ENCODE results near the gene PJA2.

DNA sequence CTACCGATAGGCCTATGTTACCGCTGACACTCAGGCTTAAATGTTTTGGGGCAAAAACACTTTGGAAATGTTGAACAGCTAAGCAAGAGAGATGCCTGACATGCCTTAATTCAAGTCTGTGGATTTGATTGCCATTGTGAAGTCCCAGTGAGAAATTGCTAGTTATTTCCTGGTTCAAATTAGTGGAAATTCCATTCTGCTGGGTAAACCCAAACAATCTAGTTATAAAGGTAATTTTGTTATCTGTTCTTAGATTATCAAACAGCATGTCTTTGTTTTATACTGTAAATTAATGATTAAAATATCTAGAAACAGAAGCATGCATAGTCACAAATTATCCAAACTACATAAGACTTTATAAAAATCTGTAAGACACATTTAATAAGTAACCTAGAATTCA is 96.6 kb downstream of the PJA2 start:
- TF ChIP-seq, protein P1, sequence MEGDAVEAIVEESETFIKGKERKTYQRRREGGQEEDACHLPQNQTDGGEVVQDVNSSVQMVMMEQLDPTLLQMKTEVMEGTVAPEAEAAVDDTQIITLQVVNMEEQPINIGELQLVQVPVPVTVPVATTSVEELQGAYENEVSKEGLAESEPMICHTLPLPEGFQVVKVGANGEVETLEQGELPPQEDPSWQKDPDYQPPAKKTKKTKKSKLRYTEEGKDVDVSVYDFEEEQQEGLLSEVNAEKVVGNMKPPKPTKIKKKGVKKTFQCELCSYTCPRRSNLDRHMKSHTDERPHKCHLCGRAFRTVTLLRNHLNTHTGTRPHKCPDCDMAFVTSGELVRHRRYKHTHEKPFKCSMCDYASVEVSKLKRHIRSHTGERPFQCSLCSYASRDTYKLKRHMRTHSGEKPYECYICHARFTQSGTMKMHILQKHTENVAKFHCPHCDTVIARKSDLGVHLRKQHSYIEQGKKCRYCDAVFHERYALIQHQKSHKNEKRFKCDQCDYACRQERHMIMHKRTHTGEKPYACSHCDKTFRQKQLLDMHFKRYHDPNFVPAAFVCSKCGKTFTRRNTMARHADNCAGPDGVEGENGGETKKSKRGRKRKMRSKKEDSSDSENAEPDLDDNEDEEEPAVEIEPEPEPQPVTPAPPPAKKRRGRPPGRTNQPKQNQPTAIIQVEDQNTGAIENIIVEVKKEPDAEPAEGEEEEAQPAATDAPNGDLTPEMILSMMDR (IDR thresholded peaks at IDR 0.05): no peak
- no peak for TF ChIP-seq ZFX (IDR thresholded peaks at IDR 0.05; ENCODE audit: borderline replicate concordance)
